Thymus (tissue), 14 donors: Measurements from ENCODE around the gene TAS2R16. TPM values are rescaled to one million over a fixed set of nuclear protein-coding genes. Genes with fewer than 3 reads are reported as not detected.

ENCODE experiments used
- DNase-seq, 9 donors: peaks; one replicate each; pipeline ENCODE4 v3.0.0-alpha.2; 2013; ENCODE audit warnings: low spot score in 9 of 9, low read depth in 6 of 9, missing footprints in 1 of 9
- H3K27ac ChIP-seq, 2 donors: one replicate each; pipeline ENCODE4 v1.5.1; 2013; ENCODE audit warnings: control low read depth in 1 of 2, low read depth in 1 of 2, low read length in 1 of 2, mild to moderate bottlenecking in 1 of 2, moderate library complexity in 1 of 2
- H3K27me3 ChIP-seq, 2 donors: one replicate each; pipeline ENCODE4 v1.5.1; 2013; ENCODE audit warnings: low read length in 1 of 2; ENCODE audit not compliant: control insufficient read depth in 2 of 2, insufficient read depth in 1 of 2
- H3K36me3 ChIP-seq, 2 donors: one replicate each; pipeline ENCODE4 v1.5.1; 2013; ENCODE audit warnings: low read length in 1 of 2, mild to moderate bottlenecking in 1 of 2, moderate library complexity in 1 of 2; ENCODE audit not compliant: control insufficient read depth in 2 of 2, insufficient read depth in 2 of 2
- H3K4me1 ChIP-seq, 2 donors: one replicate each; pipeline ENCODE4 v1.5.1; 2013; ENCODE audit warnings: low read length in 2 of 2; ENCODE audit not compliant: control insufficient read depth in 2 of 2, insufficient read depth in 2 of 2
- H3K4me3 ChIP-seq, 2 donors: one replicate each; pipeline ENCODE4 v1.5.1; 2013; ENCODE audit warnings: low read length in 2 of 2, control low read depth in 1 of 2, mild to moderate bottlenecking in 1 of 2
- H3K9me3 ChIP-seq, 2 donors: one replicate each; pipeline ENCODE4 v1.5.1; 2013; ENCODE audit warnings: low read length in 1 of 2, mild to moderate bottlenecking in 1 of 2; ENCODE audit not compliant: control insufficient read depth in 2 of 2, insufficient read depth in 1 of 2
- WGBS: extraction: QIAGEN DNeasy Blood & Tissue Kit; methylation state at CpG from one replicate; pipeline ENCODE4 v1.1.7; 2013; 5-methylcytosine and 5-hydroxymethylcytosine counted together
- long read RNA-seq, 10 donors: transcript quantifications; one replicate each; lab custom pipeline, GENCODE V29; 2026
- polyA plus RNA-seq: library from polyadenylated mRNA; stranded (reverse); fragments of 200-250 nt; gene quantifications from one replicate; pipeline ENCODE4 v1.2.3, GENCODE V29; 2013
- total RNA-seq: library from RNA; stranded (reverse); fragments of 120-200 nt; gene quantifications from one replicate; pipeline ENCODE4 v1.2.4, GENCODE V29; 2013
- donor health status: healthy.

The TAS2R16 gene
- total RNA-seq (not detected), polyA plus RNA-seq (not detected)
- long read RNA-seq, donor 1 = 0 reads
- long read RNA-seq, donor 2 = 0 reads
- long read RNA-seq, donor 3 = 0 reads
- long read RNA-seq, donor 4 = 0 reads
- long read RNA-seq, donor 5 = 0 reads
- long read RNA-seq, donor 6 = 0 reads
- long read RNA-seq, donor 7 = 0 reads
- long read RNA-seq, donor 8 = 0 reads
- long read RNA-seq, donor 9 = 0 reads
- long read RNA-seq, donor 10 = 0 reads

- no peaks in the 10 kb centered on the region for H3K27me3 ChIP-seq
- no peaks in the 10 kb centered on the region for H3K9me3 ChIP-seq
- no peak for DNase-seq
- no peak within 1 kb of the TSS for H3K27ac ChIP-seq
- no peaks in the 10 kb centered on the region for H3K36me3 ChIP-seq
- H3K4me1 ChIP-seq = no peaks in the 10 kb centered on the region
- H3K4me3 ChIP-seq = no peak within 1 kb of the TSS
Measured at GRCh38 chr7:122995600-122995999, at the start of gene TAS2R16. TSS of gene TAS2R16 (minus strand) at chr7:122995700. CDS start at chr7:122995634, 66 bp downstream.

GRCh38 chr7:123043642-123044041 lies 48.1 kb upstream of the TAS2R16 start:
- no peaks in the 10 kb centered on the region for H3K36me3 ChIP-seq
- H3K4me1 ChIP-seq = no peaks in the 10 kb centered on the region
- no peaks in the 10 kb centered on the region for H3K9me3 ChIP-seq

GRCh38 chr7:123041101-123041500 lies 45.6 kb upstream of the TAS2R16 start:
- no peak overlapping the region for H3K27ac ChIP-seq
- H3K9me3 ChIP-seq = no peaks in the 10 kb centered on the region
- H3K36me3 ChIP-seq = no peaks in the 10 kb centered on the region
- H3K4me1 ChIP-seq = no peaks in the 10 kb centered on the region
- no peak overlapping the region for H3K4me3 ChIP-seq
- 69% methylated on average over 1 of the region's 1 CpG for WGBS
- no peaks in the 10 kb centered on the region for H3K27me3 ChIP-seq
- DNase-seq = no peak

More at GRCh38 chr7:123043642-123044041, 48.1 kb upstream of the TAS2R16 start:
- Histone ChIP-seq H3K27me3 (no peaks in the 10 kb centered on the region), H3K27ac (no peak overlapping the region), H3K4me3 (no peak overlapping the region)
- DNase-seq = no peak

- H3K9me3 ChIP-seq = peaks cover 0 to 2% of the 10 kb centered on the region in 2 donors
Measured at GRCh38 chr7:123039269-123039668, 43.8 kb upstream of the TAS2R16 start.

GRCh38 chr7:123034106-123034505 lies 38.6 kb upstream of the TAS2R16 start:
- no peak overlapping the region for H3K4me3 ChIP-seq
- no peaks in the 10 kb centered on the region for H3K4me1 ChIP-seq
- no peak for DNase-seq
- no peak overlapping the region for H3K27ac ChIP-seq
- 97% methylated on average over 1 of the region's 1 CpG for WGBS
- peaks cover 2 to 5% of the 10 kb centered on the region in 2 donors for H3K9me3 ChIP-seq
- no peaks in the 10 kb centered on the region for H3K27me3 ChIP-seq
- H3K36me3 ChIP-seq = no peaks in the 10 kb centered on the region

More at GRCh38 chr7:123039269-123039668, 43.8 kb upstream of the TAS2R16 start:
- WGBS = 45% methylated on average over 3 of the region's 3 CpGs
- no peaks in the 10 kb centered on the region for H3K4me1 ChIP-seq
- DNase-seq = no peak
- no peak overlapping the region for H3K4me3 ChIP-seq
- H3K36me3 ChIP-seq = no peaks in the 10 kb centered on the region
- no peak overlapping the region for H3K27ac ChIP-seq
- H3K27me3 ChIP-seq = no peaks in the 10 kb centered on the region

- WGBS = 95% methylated on average over 4 of the region's 4 CpGs
- Histone ChIP-seq H3K27ac (no peak overlapping the region), H3K9me3 (peaks cover 2 to 7% of the 10 kb centered on the region in 2 donors), H3K4me1 (no peaks in the 10 kb centered on the region), H3K4me3 (no peak overlapping the region), H3K36me3 (no peaks in the 10 kb centered on the region), H3K27me3 (no peaks in the 10 kb centered on the region)
- DNase-seq = no peak
Measured at GRCh38 chr7:123030631-123031030, 35.1 kb upstream of the TAS2R16 start.

GRCh38 chr7:123028339-123028738 lies 32.8 kb upstream of the TAS2R16 start:
- no peak overlapping the region for H3K4me3 ChIP-seq
- H3K9me3 ChIP-seq = peaks cover 0 to 7% of the 10 kb centered on the region in 2 donors
- no peaks in the 10 kb centered on the region for H3K36me3 ChIP-seq
- WGBS = 90% methylated on average over 3 of the region's 3 CpGs
- H3K27ac ChIP-seq = no peak overlapping the region
- H3K27me3 ChIP-seq = no peaks in the 10 kb centered on the region
- no peak for DNase-seq
- H3K4me1 ChIP-seq = no peaks in the 10 kb centered on the region

GRCh38 chr7:123026251-123026650 lies 30.8 kb upstream of the TAS2R16 start:
- Histone ChIP-seq H3K4me3 (no peak overlapping the region), H3K27ac (no peak overlapping the region), H3K4me1 (no peaks in the 10 kb centered on the region), H3K36me3 (no peaks in the 10 kb centered on the region), H3K27me3 (no peaks in the 10 kb centered on the region), H3K9me3 (peaks cover 0 to 6% of the 10 kb centered on the region in 2 donors)
- DNase-seq = no peak
- 85% methylated on average over 2 of the region's 2 CpGs for WGBS

GRCh38 chr7:123024989-123025758 lies 29.7 kb upstream of the TAS2R16 start:
- Histone ChIP-seq H3K4me3 (no peak overlapping the region), H3K4me1 (no peaks in the 10 kb centered on the region), H3K9me3 (peaks cover 0 to 3% of the 10 kb centered on the region in 2 donors), H3K27me3 (no peaks in the 10 kb centered on the region), H3K36me3 (no peaks in the 10 kb centered on the region), H3K27ac (no peak overlapping the region)
- DNase-seq = no peak
- 84% methylated on average over 3 of the region's 3 CpGs for WGBS
